AG10803 (cell line): ENCODE results near the gene SHISA5.

ENCODE experiments used
- DNase-seq: peaks from one replicate; pipeline ENCODE4 v3.0.0; 2010; ENCODE audit warnings: low read depth
- H3K4me3 ChIP-seq: 2 replicates; pipeline ENCODE4 v1.5.1; 2011; ENCODE audit warnings: mild to moderate bottlenecking, low read length, control low read depth
- TF ChIP-seq, protein P1 (sequence below): conservative IDR thresholded peaks from 2 replicates; pipeline ENCODE4 v1.5.1; 2011; ENCODE audit warnings: mild to moderate bottlenecking, low read length, control low read depth, inconsistent platforms

SHISA5 gene

DNA sequence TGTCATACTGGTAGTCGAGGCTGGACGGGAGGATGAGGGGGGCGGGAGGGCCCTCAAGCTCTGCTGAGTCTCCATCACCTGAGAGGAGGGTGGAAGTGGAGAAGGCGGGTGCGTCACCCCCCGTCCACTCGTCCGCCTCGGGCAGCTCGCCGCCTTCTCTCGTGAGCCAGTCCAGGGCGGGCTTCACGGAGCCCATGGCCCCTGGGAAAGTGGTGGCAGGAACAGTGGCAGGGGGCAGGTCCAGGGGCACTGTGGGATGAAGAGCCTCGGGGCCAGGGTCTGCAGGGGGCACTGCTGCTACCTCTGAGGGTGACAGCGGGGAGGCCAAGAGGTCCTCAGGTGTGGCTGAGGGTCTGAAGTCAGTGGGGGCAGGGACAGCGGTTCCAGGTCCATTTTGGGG is 84.4 kb downstream of the SHISA5 start:
- TF ChIP-seq, protein P1, sequence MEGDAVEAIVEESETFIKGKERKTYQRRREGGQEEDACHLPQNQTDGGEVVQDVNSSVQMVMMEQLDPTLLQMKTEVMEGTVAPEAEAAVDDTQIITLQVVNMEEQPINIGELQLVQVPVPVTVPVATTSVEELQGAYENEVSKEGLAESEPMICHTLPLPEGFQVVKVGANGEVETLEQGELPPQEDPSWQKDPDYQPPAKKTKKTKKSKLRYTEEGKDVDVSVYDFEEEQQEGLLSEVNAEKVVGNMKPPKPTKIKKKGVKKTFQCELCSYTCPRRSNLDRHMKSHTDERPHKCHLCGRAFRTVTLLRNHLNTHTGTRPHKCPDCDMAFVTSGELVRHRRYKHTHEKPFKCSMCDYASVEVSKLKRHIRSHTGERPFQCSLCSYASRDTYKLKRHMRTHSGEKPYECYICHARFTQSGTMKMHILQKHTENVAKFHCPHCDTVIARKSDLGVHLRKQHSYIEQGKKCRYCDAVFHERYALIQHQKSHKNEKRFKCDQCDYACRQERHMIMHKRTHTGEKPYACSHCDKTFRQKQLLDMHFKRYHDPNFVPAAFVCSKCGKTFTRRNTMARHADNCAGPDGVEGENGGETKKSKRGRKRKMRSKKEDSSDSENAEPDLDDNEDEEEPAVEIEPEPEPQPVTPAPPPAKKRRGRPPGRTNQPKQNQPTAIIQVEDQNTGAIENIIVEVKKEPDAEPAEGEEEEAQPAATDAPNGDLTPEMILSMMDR: no peak
- no peak for DNase-seq
- no peak overlapping the region for H3K4me3 ChIP-seq

DNA sequence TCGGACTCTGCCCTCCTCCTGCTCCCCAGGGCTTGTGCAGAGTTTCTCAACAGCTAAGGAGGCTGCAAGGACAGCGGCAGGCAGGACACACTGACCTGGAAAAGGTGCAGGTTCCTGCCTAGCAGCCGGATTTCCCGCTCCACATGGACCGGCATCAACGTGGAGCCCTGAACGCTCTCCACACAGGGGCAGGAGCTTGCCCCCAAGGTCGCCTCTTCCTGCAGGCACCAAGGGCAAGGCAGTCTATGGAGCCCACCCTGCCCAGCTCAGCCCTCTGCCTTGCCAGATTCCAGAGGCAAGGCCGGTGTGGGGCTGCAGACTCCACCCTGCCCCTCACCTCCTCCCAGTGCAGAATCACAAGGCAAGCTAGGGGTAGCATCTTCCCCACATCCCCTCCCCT is 84.8 kb downstream of the SHISA5 start:
- no peak for DNase-seq
- no peak overlapping the region for H3K4me3 ChIP-seq
- TF ChIP-seq, protein P1: no peak

DNA sequence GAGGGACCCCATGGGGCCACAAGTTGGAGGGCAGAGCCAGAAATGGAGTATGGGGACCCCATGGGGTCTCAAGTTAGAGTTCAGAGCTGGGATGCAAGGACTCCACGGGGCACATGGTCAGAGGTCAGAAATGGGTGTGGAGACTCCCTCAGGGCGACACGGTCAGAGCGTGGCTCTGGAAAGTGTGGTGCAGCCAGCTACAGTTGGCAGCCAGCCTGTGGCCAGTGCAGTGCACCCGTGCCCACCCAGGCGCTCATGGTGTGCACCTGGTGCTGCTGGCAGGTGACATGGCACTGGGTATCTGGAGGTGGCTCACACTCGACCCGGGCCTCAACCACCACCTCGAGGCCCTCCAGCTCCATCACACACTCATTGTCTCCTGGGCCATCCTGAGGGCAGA is 85.3 kb downstream of the SHISA5 start:
- DNase-seq: no peak
- TF ChIP-seq, protein P1: no peak
- H3K4me3 ChIP-seq: no peak overlapping the region

DNA sequence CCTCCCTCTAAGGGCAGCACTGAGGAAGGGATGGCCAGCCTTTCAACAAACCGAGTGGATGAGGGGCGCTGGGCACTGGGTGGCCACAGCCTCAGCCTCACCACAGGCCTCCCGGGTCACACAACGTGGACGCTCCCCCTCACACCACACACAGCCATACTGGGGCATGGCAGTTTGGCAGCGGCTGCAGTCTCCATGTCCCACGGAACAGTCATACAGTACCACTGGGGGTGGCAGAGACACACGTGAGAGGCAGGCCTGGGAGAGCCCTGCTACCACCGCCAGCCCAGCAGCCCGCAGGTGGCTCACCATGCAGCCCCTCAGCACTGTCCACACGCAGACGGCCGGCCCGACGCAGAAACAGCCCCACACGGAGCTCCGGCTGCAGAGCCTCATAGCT is 85.8 kb downstream of the SHISA5 start:
- DNase-seq: no peak
- H3K4me3 ChIP-seq: no peak overlapping the region
- TF ChIP-seq, protein P1: no peak
